Activated naive CD8-positive, alpha-beta T cell treated with anti-CD3 and anti-CD28 coated beads, Interleukin-2, amount 50 U/mL, for 24 hours (primary cell): Measurements from ENCODE around the gene VARS1.

Experiments used
- ATAC-seq: fragments of 150-1000 bp; cut with Tn5 transposase; one replicate; pipeline ENCODE4 v1.10.0; 2021
- DNase-seq: peaks from one replicate; pipeline ENCODE4 v3.0.0; 2021
- H3K27ac Mint-ChIP-seq: one replicate; pipeline ENCODE4 v1.8.0; 2021; ENCODE audit warnings: mild to moderate bottlenecking, mixed read lengths
- H3K27me3 Mint-ChIP-seq: one replicate; pipeline ENCODE4 v1.8.0; 2021; ENCODE audit warnings: mixed read lengths
- H3K36me3 Mint-ChIP-seq: one replicate; pipeline ENCODE4 v1.8.0; 2021; ENCODE audit warnings: low read depth, mixed read lengths
- H3K4me1 Mint-ChIP-seq: one replicate; pipeline ENCODE4 v1.8.0; 2021; ENCODE audit warnings: mixed read lengths
- H3K4me3 Mint-ChIP-seq: one replicate; pipeline ENCODE4 v1.8.0; 2021; ENCODE audit warnings: mild to moderate bottlenecking, moderate library complexity, mixed read lengths
- H3K9me3 Mint-ChIP-seq: one replicate; pipeline ENCODE4 v1.8.0; 2021; ENCODE audit warnings: mixed read lengths

Gene VARS1

DNA sequence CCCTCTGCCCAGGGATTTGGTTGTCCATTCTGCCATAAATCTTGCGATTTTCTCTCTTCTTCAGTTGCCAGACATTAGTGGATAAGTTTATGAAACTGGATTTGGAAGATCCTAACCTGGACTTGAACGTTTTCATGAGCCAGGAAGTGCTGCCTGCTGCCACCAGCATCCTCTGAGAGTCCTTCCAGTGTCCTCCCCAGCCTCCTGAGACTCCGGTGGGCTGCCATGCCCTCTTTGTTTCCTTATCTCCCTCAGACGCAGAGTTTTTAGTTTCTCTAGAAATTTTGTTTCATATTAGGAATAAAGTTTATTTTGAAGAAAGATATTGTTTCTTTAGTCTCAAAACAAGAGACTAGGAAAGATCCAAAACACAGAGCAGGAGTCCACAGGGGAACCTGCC is 33.2 kb downstream of the VARS1 start, which contains the start of gene SAPCD1:
Gene SAPCD1 (plus strand): TSS at position 301 of the 400 bp plus-strand sequence. CDS start 399 bp downstream, outside the sequence.
- Mint-ChIP-seq H3K27ac (no peak within 1 kb of the TSS), H3K4me1 (peaks cover 2% of the 10 kb centered on the region), H3K36me3 (peaks cover 51% of the 10 kb centered on the region)

DNA sequence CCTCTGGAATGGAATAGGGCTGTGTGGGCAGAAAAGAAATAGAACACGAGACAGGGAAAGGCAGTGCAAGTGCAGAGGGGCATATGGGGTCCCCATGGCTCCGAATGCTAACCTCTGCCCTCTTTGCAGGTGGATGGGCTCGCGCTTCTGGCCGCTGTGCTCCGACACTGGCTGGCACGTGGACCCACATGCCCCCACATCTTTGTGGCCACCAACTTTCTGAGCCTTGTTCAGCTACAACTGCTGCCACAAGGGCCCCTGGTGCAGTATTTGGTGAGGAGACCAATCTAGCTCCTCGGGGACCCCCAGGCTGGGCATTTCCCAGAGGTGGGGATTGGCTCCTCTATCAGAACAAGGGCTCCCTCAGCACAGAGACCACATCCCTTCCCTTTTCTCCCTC is 34.2 kb downstream of the VARS1 start:
- Mint-ChIP-seq H3K9me3 (no peaks in the 10 kb centered on the region), H3K4me1 (peaks cover 2% of the 10 kb centered on the region), H3K36me3 (peaks cover 53% of the 10 kb centered on the region), H3K27ac (no peak overlapping the region), H3K4me3 (no peak overlapping the region), H3K27me3 (no peaks in the 10 kb centered on the region)
- no peak for ATAC-seq
- DNase-seq, result no peak

More for the DNA sequence above, 33.2 kb downstream of the VARS1 start, which contains the start of gene SAPCD1:
- ATAC-seq, result no peak
- Mint-ChIP-seq H3K27me3 (no peaks in the 10 kb centered on the region), H3K4me3 (no peak within 1 kb of the TSS), H3K9me3 (no peaks in the 10 kb centered on the region)
- DNase-seq, result no peak

DNA sequence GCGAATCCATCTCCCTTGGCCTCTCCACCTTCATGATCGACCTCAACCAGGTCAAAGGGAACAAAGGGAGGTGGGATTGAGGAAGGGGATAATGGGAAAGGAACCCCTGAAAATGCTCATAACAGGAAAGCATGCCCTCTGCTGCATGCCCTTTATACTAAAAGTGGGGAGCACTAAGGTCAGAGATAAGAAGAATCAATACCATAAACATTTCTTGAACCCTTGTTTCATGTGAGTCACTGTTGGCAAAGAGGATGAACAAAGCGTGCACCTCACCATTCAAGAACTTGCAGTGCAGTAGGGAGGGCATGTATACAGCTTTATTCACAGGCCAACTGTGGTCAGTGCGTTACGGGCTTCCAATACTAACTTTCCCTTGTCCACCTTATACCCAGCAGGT is 34.8 kb downstream of the VARS1 start:
- Mint-ChIP-seq H3K4me1 (peaks cover 2% of the 10 kb centered on the region), H3K4me3 (no peak overlapping the region), H3K36me3 (peaks cover 53% of the 10 kb centered on the region), H3K9me3 (no peaks in the 10 kb centered on the region), H3K27me3 (no peaks in the 10 kb centered on the region), H3K27ac (no peak overlapping the region)
- ATAC-seq (no peak), DNase-seq (no peak)

DNA sequence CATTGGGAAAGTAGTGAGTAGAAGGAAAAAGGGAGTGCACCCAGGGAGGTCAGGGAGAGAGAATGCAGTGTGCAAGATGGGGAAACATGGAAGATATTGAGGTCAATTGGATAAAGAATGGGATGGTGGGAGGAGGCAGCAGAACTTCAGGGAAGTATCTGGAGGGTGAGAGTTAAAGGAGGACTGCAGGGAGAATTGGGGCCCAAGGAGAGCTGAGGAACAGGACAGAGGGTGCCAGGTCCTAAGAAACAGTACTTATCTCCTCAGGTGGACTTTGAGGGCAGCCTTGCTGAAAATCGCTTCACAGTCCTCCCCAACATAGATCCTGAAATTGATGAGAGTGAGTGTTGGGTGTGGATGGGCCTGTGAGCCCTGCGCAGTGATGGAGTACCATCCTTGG is 37.3 kb downstream of the VARS1 start:
- Mint-ChIP-seq H3K9me3 (no peaks in the 10 kb centered on the region), H3K4me3 (no peak overlapping the region), H3K36me3 (peaks cover 44% of the 10 kb centered on the region), H3K27me3 (no peaks in the 10 kb centered on the region), H3K4me1 (no peaks in the 10 kb centered on the region), H3K27ac (no peak overlapping the region)
- ATAC-seq, result no peak
- DNase-seq, result no peak

DNA sequence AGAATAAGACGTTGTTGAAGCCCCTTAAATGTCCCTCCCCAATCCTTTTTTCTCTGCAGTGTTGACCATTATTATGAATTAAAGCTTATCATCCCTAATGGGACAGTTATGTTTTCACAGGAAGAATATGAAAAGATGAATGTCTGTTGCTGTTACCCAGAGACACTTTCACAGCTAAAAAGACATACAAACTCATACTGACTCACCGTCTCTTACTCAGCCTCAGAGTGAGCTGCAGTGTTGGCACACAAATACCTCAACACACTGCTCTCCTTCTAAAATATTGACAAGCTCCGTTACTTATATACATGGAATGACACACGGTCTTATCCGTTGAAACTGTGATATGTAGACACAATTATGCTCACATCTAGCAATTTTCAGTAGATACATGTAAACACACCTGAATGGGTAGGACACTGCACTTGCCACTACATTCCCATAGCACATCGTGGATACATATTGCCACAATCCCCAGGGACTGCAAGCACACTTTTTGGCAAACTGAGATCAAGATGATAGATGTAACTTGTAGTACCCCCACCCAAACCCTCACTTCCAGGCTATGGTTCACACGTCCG is 42.7 kb downstream of the VARS1 start:
- Mint-ChIP-seq H3K9me3 (no peaks in the 10 kb centered on the region), H3K4me1 (no peaks in the 10 kb centered on the region), H3K27ac (no peak overlapping the region), H3K4me3 (no peak overlapping the region), H3K27me3 (no peaks in the 10 kb centered on the region), H3K36me3 (peaks cover 17% of the 10 kb centered on the region)
- ATAC-seq (no peak), DNase-seq (no peak)

DNA sequence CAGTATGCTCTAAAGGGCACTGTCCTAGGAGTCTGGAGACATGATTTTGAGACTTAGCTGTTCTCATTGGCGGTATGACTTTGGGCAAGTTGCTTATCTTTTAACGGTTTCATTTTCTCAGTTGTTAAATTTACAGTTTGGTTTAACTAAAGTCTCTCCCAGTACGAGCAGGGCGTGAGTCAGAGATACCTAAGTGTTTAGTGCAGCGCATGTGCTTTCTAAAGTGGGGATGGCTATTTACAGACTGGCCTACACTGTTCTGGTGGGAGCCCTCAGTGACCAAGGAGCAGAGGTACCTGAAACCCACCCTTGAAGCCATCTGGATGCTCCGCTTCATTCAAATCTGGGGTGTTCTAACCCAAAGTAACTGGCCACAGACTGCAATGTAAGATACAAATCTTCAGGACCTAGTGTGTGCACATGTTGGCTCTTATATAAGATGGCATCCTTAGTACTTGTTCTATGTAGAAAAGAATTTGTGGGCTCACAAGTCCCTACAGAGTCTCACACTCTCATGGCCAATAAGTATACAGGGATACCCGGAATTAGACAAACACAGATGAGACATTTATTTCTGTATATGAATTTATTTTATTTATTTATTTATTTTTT is 45.0 kb downstream of the VARS1 start:
- H3K27ac Mint-ChIP-seq, result no peak overlapping the region
- no peaks in the 10 kb centered on the region for H3K4me1 Mint-ChIP-seq
- peaks cover 28% of the 10 kb centered on the region for H3K36me3 Mint-ChIP-seq
- DNase-seq (no peak), ATAC-seq (no peak)
- H3K9me3 Mint-ChIP-seq, result no peaks in the 10 kb centered on the region
- no peak overlapping the region for H3K4me3 Mint-ChIP-seq
- no peaks in the 10 kb centered on the region for H3K27me3 Mint-ChIP-seq

DNA sequence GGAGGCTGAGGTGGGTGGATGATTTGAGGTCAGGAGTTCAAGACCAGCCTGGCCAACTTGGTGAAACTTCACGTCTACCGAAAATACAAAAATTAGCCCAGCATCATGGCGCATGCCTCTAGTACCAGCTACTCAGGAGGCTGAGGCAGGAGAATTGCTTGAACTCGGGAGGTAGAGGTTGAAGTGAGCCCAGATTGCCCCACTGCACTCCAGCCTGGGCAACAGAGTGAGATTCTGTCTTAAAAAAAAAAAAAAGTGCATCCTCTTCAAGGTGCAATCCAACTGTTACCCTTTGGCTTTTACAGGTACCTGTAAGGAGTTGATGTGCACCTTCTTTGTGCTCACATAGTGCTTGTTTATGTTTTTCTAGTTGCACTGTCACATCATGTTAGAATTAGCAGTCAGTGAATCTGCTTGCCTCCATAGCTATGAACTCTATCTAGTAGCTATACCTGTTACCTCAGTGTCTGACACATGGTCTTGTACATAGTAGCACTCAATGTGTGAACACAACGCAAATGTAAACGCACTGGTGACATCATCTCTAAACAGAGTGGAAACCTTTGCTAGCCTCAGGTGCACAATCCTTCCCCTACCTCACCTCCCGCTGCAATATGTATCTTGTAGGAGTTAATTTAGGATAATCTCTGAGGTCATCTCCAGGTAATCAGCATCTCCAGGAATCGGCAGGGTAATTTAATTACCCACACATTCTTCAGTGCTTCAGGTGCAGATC is 46.1 kb downstream of the VARS1 start:
- H3K4me3 Mint-ChIP-seq, result no peak overlapping the region
- ATAC-seq, result no peak
- H3K9me3 Mint-ChIP-seq, result no peaks in the 10 kb centered on the region
- H3K4me1 Mint-ChIP-seq, result no peaks in the 10 kb centered on the region
- no peak overlapping the region for H3K27ac Mint-ChIP-seq
- no peaks in the 10 kb centered on the region for H3K27me3 Mint-ChIP-seq
- peaks cover 32% of the 10 kb centered on the region for H3K36me3 Mint-ChIP-seq
- no peak for DNase-seq
